HS-27A (cell line): ENCODE data around the gene PTGFRN.
"Not testable (repeated sequence)": the region's sequence is repeated elsewhere in the genome, so short reads cannot be mapped to it uniquely, and the experiment has no call there.

ENCODE experiments used
- DNase-seq: peaks from one replicate; pipeline ENCODE4 v3.0.0-alpha.2; 2012; ENCODE audit warnings: low read depth, missing footprints

PTGFRN gene

DNA sequence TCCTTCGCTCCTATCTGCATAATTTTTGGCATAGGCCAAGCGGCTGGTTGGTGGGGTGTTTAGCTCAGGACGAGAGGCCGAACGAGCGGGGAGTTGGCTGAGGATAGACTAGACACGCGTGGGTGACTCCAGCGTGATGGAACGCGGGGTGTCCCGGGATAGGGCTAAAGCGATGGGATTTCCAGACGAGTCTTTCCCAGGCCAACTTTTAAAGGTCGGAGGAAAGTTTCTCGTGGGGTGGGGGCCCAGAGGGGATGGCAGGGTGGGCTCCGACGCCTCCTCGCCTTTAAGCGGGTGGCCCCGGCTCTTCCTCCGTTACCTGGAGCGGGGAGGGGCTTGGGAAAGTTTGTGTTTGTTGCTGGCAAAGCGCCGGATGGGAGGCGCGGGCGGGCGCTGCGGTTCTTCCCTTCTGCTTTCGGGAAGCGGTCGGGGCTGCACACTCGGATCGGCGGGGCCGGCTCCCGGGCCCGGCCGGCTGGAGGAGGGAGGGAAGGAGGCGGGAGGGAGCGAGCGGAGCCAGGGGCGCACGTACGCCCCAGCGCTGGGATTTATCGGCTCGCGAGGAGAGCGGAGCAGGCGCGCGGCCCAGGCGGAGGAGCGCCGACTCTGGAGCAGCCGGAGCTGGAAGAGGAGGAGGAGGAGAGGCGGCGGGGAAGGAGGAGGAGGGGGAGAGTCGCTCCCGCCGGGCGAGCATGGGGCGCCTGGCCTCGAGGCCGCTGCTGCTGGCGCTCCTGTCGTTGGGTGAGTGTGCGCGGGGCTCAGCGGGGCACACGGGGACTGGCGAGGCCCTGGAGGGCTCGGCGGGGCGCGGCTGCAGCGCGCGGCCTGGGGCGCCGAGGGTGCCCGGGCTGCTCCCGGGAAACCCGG is at the start of gene PTGFRN:
TSS of gene PTGFRN (plus strand) at position 405 of the 867 bp plus-strand sequence. CDS start at position 693, 288 bp downstream.
- no peak for DNase-seq

DNA sequence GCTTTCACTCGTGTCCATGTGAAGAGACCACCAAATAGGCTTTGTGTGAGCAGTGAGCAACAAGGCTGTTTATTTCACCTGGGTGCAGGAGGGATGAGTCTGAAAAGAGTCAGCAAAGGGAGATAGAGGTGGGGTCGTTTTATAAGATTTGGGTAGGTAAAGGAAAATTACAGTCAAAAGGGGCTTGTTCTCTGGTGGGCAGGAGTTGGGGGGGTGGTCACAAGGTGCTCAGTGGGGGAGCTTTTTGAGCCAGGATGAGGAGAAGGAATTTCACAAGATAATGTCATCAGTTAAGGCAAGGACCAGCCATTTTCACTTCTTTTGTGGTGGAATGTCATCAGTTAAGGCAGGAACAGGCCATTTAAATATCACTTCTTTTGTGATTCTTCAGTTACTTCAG is 49.5 kb upstream of the PTGFRN start:
- not testable (repeated sequence) for DNase-seq

DNA sequence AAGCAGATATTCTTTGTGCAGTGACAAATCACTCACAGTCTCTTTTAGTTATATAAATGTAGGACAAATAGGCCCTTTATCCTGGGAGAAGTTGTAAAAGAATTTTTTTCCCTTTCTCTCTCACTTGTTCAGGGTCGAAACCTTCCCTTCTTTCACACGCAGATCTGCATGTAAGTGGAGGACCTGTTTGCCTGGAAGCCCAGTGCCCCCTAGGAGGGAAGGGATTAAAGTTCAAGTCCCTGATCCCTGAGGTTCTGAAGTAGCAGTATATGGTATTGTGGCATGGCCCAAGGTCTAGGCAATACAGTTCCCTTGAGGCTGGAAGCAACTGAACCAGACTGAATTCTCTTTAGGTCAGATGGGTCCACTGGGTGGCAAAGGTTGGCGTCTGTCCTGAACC is 48.6 kb upstream of the PTGFRN start:
- no peak for DNase-seq

DNA sequence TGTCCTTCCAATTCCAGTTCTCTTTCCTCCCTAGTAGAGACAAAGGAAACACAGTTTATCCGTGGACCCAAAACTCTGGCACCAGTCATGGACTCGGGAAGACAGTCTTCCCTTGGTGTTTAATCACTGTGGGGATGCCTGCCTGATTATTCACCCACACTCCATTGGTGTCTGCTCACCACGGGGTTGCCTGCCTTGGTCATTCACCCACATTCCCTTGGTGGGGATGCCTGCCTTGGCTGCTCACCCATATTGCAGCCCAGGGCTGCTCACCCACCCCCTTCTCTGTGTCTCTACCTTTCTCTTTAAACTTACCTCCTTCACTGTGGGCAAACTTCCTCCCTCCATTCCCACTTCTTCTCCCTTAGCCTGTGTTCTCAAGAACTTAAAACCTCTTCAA is 46.7 kb upstream of the PTGFRN start:
- DNase-seq = not testable (repeated sequence)

DNA sequence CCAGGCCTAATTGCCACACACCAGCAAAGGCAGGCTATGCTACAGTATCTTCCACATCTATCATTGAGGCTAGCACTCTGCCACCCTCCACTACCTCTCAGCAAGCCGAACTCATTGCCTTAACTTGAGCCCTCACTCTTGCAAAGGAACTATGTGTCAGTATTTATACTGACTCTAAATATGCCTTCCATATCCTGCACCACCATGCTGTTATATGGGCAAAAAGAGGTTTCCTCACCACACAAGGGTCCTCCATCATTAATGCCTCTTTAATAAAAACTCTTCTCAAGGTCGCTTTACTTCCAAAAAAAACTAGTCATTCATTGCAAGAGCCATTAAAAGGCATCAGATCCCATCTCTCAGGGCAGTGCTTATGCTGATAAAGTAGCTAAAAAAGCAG is 43.2 kb upstream of the PTGFRN start:
- DNase-seq = not testable (repeated sequence)

DNA sequence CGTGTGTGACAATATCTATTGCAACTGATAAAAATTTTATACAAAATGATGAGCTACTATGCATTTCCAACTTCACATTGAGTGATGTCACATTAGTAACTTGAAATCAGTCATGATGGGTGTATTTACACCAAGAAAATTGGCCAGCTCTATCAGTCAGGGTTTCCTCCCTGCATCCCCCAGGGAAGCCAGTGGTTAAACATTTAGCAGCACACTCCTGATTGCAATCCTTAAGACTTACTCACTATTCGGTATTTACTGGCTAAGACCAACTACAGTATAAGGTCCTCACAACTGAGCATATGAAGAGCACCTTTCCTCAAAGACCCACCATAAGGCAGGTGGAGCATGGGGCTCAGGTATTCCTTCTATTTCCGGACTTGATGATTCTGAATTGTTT is 41.3 kb upstream of the PTGFRN start:
- no peak for DNase-seq

DNA sequence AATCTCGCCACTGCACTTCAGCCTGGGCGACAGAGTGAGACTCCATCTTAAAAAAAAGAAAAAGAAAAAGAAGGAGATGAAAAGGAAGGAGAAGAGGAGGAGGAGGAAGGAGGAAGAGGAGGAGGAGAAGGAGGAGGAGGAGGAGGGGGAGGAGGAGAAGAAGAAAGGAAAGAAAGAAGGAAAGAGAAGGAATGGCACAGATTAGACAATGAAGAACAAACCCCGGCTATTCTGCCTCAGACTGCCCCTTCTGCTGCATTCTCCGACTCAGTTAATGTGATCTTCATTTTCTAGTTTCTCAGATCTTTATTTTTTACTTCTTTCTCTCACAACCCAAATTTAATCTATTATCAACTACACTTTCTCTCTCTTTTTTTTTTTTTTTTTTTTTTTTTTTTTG is 40.1 kb upstream of the PTGFRN start:
- no peak for DNase-seq

DNA sequence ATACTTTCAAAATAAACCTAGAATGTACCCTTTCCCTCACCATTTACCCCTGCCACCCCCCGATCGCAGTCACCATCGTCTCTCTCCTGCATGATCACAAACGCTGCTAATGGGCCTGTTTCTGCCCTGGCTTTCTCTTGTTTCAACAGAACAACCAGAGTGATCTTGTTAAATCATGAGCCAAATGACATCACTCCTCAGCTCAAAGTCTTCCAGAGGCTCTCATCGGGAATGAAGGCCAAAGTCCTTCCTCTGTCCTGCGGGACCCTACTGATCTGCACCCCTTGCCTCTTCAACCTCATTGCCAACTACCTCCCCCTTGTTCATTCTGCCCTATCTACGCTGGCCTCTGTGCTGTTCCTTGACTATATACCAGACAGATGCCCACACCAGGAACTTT is 39.4 kb upstream of the PTGFRN start:
- DNase-seq = no peak

DNA sequence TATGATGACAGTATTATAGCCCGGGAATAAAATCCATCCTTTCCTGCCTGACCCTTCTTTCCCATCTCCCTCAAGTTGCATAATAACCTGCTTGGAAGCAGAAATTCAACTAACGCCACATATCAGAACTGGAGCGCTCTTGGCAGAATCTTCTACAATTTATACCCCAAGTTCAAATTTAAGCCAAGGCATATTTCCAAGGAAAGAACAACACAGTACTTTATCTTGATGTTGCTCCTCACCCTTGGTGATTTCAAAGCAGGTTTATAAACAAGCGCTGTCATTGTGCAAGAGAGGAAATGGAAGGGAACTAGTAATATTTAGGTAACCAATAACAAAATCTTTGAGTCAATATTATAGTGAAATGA is 38.0 kb upstream of the PTGFRN start:
- DNase-seq = no peak

DNA sequence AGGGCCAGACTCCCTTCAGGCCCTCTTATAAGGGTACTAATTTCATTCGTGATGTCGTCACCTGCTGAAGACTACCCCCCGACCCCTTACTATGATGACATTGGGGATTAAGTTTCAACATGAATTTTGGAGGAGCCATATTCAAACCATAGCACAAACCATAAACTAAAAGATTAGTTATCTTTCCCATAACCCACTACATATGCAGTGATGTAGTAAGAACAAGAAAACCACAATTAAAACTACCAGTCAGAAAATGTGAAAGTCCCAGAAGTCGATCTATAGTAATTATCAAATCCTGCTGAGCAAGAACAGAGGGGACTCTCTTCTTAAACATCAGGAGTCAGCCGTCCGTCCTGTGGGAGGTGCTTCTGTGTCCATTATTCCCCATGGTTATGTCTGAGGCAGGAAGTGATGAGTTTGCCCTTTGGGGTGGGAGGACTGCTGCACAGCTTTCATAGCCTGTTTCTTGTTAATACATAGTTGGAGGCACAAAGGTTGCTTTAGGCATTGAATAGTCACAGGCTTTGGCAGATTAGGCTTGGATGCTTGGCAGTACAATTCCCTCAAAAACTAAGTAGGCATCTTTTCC is 35.9 kb upstream of the PTGFRN start:
- DNase-seq = no peak

DNA sequence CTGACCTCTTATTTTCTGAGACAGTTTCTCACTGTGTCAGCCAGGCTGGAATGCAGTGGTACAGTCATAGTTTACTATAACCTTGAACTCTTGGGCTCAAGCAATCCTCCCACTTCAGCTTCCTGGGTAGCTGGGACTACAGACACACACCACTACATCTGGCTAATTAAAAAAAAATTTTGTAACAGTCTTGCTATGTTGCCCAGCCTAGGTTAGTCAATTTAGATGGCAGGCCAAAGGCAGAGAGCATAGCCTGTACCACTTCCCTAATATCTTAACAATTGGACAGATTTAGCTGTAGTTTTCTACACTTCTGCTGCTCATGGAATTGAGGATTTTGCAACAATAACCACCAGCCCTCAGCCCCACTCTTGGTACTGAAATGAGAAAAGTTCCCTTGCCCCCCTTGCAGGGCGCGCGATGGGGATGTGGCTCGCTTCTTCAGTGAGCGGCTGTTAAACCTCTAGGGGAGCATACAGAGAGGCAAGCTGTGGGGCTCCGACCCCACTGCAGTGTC is 34.9 kb upstream of the PTGFRN start:
- DNase-seq = no peak

DNA sequence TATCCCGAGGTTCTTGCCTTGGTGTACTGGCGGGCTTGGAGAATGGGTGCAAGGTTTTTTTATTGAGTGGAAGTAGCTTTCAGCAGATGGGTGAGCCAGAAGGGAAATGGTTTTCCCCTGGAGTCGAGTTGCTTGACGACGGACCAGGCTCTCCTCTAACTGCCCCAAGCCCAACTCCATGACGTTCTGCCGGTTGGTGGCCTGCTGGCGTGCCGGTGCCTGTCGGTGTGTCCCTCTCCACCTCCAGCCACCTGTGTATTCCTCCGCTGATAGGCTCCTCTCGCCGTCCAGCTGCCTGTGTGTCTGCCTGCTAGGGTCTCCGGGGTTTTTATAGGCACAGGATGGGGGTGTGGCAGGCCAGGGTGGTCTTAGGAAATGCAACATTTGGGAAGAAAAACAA is 34.3 kb upstream of the PTGFRN start:
- no peak for DNase-seq

DNA sequence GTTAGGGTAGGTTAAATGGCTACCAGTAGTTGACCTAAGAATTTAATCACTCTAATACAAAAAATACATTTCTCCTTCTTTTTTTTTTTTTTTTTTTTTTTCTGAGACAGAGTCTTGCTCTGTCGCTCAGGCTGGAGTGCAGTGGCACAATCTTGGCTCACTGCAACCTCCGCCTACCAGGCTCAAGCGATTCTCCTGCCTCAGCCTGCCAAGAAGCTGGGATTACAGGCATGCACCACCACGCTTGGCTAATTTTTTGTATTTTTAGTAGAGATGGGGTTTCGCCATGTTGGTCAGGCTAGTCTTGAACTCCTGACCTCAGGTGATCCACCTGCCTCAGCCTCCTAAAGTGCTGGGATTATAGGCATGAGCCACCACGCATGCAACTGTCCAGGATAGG is 33.8 kb upstream of the PTGFRN start:
- DNase-seq = not testable (repeated sequence)

DNA sequence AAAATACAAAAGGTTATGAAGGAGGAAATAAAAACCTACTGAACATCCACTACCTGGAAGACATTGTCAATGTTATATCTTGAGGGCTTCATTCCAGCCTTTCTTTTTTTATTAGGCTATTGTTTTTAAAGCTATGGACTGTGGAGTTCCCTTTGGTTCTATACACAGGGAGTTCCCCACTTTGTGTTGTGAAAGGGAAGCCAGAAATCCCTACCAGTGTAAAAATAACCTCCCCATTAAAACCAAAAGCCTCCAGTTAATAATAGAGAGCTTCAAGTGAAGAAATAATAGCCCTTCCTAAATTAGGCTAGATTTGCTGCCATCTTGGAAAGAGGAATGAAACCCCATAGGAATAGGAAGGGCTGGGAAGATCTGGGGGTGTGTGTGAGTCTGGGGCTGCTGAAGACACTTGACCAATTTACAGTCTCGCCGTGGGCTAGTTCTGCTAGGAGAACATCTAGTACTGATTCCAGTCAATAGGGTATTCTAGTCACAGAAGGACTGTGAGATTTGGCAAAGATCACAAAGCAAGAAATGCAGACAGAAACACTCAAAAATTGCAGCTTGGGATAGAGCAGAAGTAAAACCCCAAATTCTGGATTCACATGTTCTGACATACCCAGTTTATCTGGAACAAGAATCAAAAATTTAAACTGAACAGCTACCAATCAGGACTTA is 32.4 kb upstream of the PTGFRN start:
- DNase-seq = no peak

DNA sequence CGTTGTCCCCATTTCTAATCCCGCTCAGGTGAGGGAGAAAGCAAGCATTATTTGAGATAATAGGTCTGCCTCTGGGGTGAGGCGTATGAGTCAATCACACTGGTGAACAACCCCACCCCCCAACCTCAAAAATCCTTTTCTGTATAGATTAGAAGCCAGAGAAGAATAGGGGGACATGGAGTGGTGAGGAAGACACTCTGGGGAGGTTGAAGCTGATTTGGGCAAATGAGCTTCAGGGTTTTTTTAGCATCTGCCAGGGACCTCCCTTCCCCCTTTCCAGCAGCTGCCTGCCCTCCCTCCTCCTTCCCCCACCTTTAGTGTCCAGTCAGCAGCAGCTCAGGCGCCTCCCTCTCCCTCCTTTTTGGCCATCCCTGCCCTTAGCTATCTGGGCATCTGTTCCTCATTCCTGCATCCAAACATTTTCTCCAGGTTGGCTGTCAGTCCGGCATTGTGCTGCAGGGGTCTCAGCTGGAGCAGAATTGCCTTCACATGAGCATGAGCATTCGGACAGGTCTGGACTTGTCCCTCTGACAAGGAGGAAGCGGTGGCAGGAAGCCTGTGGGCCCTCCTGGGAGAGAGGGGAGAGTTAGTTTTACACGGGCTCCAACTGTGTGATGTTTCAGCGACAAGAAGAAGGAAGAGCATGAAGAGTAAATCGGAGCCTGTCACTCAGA is 30.8 kb upstream of the PTGFRN start:
- no peak for DNase-seq

DNA sequence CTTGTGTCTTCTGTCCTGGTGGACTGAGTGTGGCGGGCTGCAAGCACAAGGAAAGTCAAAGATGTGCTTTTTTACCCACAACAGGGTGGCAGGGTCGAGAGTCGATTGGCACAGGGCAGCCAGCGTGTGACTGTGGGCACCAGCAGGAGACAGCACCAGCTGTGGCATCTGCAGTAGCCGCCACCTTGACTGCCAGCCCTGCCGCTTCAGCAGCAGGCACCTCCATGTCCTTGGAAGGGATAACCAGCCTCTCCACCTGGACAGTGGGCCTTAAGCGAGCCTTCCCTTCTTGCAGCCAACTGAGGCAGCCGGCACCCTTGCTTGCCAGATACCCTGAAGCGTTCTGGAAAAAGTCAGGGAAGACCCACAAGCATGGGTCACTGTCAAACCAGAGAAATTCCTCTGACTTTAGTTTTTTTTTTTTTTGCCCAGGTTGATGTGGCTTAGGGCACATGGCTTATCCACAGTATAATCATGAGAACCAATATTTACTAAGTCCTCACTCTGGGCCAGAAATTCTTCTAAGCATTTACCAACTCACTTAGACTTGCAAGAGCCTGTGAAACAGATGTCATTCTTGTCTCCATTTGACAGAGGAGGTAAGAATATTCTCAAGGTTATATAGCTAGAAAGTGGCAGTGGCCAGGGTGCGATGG is 30.1 kb upstream of the PTGFRN start:
- DNase-seq = no peak

DNA sequence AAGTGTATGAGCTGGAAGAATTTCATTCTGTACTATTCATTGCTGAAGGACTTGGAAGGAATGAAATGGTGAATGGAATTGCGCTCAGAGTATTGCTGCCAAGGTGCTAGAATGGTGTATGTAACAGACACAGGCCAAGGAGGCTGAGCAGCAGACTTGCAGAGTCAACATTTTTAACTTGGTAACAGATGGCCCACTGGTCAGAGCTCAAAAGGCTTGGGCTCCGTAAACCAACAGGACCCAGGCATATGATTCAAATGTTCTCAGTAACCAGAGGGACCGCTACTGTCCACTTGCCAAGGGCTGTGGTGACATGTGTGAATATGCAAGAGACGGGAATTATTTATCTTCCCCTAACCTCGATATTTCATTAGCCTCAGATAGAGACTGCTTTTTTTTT is 28.8 kb upstream of the PTGFRN start:
- no peak for DNase-seq

DNA sequence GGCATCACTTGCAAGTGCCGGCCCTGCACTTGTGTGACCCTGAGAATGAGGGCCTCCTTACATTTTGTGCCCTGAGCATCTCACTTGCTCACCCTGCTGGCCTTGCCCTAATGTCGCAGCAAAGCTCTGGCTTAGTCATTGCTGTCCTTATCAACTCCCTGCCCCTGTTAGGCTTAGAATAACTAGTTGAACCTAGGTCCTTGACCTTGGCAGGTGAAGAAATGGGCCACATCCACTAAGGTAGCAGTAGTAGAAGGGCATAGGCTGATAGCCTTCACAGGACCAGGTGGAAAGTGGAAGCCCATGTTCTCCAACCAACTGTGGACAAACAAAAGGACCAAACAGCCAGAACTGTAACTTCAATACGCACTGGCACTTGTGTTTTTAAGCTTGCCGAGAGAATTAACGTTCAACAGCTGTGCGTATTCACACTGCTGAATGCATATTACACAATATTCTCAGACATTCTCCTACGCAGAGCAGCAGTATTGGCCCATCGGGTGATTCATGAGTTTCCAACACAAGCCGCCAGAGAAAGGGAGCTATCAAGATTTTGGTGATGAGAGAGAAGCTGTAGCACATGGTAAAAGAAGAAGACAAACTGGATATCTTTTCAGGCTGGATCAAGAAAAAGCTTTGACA is 27.7 kb upstream of the PTGFRN start:
- no peak for DNase-seq

DNA sequence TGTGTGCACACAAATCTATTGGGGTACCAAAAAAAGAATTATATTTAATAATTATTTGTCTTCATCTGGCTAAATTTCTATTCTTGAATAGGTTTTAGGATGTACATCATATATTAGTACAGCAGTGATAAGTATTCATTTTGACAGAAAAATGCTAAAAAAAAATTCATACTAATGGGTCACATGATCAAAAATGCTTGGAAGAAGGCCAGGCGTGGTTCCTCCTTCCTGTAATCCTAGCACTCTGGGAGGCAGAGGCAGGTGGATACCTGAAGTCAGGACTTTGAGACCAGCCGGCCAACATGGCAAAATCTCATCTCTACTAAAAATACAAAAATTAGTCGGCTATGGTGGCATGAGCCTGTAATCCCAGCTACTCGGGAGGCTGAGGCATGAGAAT is 26.9 kb upstream of the PTGFRN start:
- DNase-seq = no peak

DNA sequence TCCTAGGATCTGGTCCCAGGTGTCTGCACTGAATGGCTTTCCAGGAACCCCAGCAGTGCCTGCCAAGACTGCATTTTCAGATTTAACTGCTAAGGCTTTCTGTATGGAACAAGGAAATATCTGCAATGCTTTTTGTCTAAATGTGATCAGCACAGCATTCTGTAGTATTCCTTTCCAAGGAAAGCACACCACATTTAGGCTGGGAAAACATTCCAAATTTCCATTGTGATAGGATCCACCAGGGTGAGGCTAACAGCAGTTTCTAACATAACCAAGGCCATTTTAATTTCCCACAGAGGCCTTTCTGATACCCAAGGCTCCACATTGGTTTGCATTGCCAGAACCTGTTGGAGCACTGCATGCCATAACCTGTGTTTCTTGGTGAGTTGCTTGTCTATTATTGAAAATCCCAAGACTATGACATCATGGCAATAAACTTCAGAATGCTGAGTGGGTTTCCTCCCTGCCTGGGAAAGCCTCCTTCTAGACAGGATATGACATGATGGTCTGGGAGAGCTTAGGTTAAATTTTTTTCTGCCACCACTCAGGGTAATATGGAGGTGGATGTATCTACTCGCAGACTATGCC is 23.3 kb upstream of the PTGFRN start:
- DNase-seq = no peak

DNA sequence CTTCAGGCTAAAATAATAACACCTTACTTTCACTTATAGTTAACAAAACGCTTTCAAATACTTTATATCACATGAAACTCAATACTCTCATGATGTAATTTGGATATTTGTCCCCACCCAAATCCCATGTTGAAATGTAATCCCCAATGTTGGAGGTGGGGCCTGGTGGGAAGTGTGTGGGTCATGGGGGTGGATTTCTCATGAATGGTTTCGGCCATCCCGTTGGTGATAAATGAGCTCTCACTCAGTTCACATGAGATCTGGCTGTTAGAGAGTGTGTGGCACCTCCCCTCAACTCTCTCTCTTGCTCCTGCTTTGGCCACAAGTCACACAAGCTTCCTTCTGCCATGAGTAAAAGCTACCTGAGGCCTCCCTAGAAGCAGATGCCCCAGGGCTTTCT is 22.5 kb upstream of the PTGFRN start:
- DNase-seq = no peak
